ENCODE results near the gene TP53TG5. TPM values are rescaled to one million over a fixed set of nuclear protein-coding genes. Genes with fewer than 3 reads are reported as not detected.

TP53TG5 gene
- total RNA-seq, 1 donor from 2014 or later: not detected

DNA sequence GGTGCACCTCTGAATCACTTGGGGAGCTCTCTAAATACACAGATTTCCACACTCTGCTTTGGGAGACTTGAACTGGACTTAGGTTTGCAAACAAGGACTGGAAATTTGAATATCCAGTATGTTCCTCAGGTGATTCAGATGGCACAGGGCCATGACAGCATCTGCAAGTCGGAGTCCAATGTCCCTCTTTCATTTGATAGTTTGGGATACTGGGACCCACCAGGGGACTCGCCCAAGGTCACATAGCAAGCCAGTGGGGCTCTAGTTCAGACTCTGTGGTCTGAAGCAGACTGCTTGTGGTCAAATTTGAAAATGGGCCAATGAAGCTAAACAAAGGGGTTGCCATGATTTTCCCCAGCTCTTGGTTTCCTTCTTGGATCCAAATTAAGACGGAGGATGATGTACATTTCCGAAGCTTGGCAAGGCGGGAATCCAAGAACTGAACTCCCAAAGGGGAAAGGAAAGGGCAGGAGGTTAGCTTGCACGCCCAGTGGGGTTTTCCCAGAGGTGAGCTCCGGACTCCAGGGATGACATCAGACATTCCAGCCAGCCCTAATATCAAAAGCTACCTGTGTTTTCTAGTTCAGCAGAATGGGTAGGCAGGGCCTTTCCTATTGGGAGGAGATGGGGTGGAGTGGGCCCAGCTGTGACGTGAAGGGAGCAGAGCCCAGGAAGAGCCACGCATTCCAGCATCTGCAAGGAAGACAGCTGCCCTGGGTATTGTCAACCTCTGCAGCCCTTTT, 18.5 kb downstream of the TP53TG5 start:
- H3K4me3 Mint-ChIP-seq: no peak overlapping the region
- no peaks in the 10 kb centered on the region for H3F3A ChIP-seq (ENCODE audit: low read depth)
- H4K20me1 ChIP-seq (ENCODE audit: low read depth): peaks cover 4% of the 10 kb centered on the region
- no peak overlapping the region for H3K4me3 ChIP-seq
- DNase-seq (ENCODE audit: low spot score): peak; percentile 53
- no peaks in the 10 kb centered on the region for H3K36me3 ChIP-seq
- H3K27ac ChIP-seq: no peak overlapping the region
- peaks cover 9% of the 10 kb centered on the region for H3K79me2 ChIP-seq (ENCODE audit: low read depth)
- H3K36me3 Mint-ChIP-seq: no peaks in the 10 kb centered on the region
- no peak overlapping the region for H3K27ac Mint-ChIP-seq
- no peak overlapping the region for H3K4me2 ChIP-seq
- H3K27me3 Mint-ChIP-seq (ENCODE audit: insufficient read depth, low read depth): peaks cover 5% of the 10 kb centered on the region
- peaks cover 17% of the 10 kb centered on the region for H3K4me1 Mint-ChIP-seq
- TF ChIP-seq EZH2phosphoT487 (IDR thresholded peaks at IDR 0.05) (no peak), EZH2 (IDR thresholded peaks at IDR 0.05) (no peak)
- TF ChIP-seq, protein P1, sequence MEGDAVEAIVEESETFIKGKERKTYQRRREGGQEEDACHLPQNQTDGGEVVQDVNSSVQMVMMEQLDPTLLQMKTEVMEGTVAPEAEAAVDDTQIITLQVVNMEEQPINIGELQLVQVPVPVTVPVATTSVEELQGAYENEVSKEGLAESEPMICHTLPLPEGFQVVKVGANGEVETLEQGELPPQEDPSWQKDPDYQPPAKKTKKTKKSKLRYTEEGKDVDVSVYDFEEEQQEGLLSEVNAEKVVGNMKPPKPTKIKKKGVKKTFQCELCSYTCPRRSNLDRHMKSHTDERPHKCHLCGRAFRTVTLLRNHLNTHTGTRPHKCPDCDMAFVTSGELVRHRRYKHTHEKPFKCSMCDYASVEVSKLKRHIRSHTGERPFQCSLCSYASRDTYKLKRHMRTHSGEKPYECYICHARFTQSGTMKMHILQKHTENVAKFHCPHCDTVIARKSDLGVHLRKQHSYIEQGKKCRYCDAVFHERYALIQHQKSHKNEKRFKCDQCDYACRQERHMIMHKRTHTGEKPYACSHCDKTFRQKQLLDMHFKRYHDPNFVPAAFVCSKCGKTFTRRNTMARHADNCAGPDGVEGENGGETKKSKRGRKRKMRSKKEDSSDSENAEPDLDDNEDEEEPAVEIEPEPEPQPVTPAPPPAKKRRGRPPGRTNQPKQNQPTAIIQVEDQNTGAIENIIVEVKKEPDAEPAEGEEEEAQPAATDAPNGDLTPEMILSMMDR (IDR thresholded peaks at IDR 0.05): no peak
- H3K9ac ChIP-seq: no peak overlapping the region
- H3K4me1 ChIP-seq: peaks cover 12% of the 10 kb centered on the region
- H2AFZ ChIP-seq (replicated peaks): no peak overlapping the region
- H3K9me3 ChIP-seq (ENCODE audit: low read depth): no peaks in the 10 kb centered on the region
- H3K27me3 ChIP-seq: no peaks in the 10 kb centered on the region
- no peaks in the 10 kb centered on the region for H3K9me3 Mint-ChIP-seq

DNA sequence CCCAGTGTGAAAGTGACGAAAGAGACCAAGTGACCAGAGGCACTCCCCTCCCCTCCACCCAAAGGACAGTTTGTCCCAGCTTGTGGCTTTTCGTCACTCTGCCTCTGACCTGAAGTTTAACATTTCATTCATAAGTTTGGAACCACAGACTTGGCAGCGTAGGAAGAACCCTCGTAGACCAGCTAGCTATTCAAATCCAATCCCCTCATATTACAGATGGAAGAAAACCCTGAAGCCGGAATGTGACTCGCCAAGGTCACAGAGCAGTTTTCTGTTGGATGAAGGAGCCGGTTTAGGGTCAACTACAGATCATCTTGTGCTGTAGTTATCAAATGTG, 19.1 kb downstream of the TP53TG5 start:
- no peaks in the 10 kb centered on the region for H3K27me3 ChIP-seq
- Mint-ChIP-seq H3K4me1 (peaks cover 18% of the 10 kb centered on the region), H3K27ac (no peak overlapping the region), H3K27me3 (ENCODE audit: insufficient read depth, low read depth) (peaks cover 5% of the 10 kb centered on the region), H3K36me3 (no peaks in the 10 kb centered on the region), H3K9me3 (no peaks in the 10 kb centered on the region), H3K4me3 (no peak overlapping the region)
- H3K9ac ChIP-seq: no peak overlapping the region
- no peak overlapping the region for H2AFZ ChIP-seq (replicated peaks)
- no peak overlapping the region for H3K4me2 ChIP-seq
- H3K9me3 ChIP-seq (ENCODE audit: low read depth): no peaks in the 10 kb centered on the region
- H3K27ac ChIP-seq: no peak overlapping the region
- H3K4me3 ChIP-seq: no peak overlapping the region
- H4K20me1 ChIP-seq (ENCODE audit: low read depth): peaks cover 4% of the 10 kb centered on the region
- TF ChIP-seq, protein P1 (IDR thresholded peaks at IDR 0.05): no peak
- no peak for TF ChIP-seq EZH2 (IDR thresholded peaks at IDR 0.05)
- TF ChIP-seq EZH2phosphoT487 (IDR thresholded peaks at IDR 0.05): no peak
- H3K4me1 ChIP-seq: peaks cover 10% of the 10 kb centered on the region
- no peak for DNase-seq (ENCODE audit: low spot score)
- no peaks in the 10 kb centered on the region for H3F3A ChIP-seq (ENCODE audit: low read depth)
- no peaks in the 10 kb centered on the region for H3K36me3 ChIP-seq
- peaks cover 7% of the 10 kb centered on the region for H3K79me2 ChIP-seq (ENCODE audit: low read depth)

GRCh38 chr20:45358282-45359068, 19.6 kb downstream of the TP53TG5 start:
- H3K36me3 ChIP-seq: no peaks in the 10 kb centered on the region
- H3K27me3 ChIP-seq: no peaks in the 10 kb centered on the region
- H3K9ac ChIP-seq: no peak overlapping the region
- H3K27ac ChIP-seq: no peak overlapping the region
- no peak for TF ChIP-seq EZH2 (IDR thresholded peaks at IDR 0.05)
- no peak for TF ChIP-seq EZH2phosphoT487 (IDR thresholded peaks at IDR 0.05)
- TF ChIP-seq, protein P1 (IDR thresholded peaks at IDR 0.05): no peak
- H4K20me1 ChIP-seq (ENCODE audit: low read depth): no peaks in the 10 kb centered on the region
- H3K4me3 Mint-ChIP-seq: no peak overlapping the region
- no peak overlapping the region for H3K4me2 ChIP-seq
- H2AFZ ChIP-seq (replicated peaks): peak overlapping the region; percentile 71
- no peaks in the 10 kb centered on the region for H3K9me3 Mint-ChIP-seq
- no peaks in the 10 kb centered on the region for H3F3A ChIP-seq (ENCODE audit: low read depth)
- peaks cover 5% of the 10 kb centered on the region for H3K27me3 Mint-ChIP-seq (ENCODE audit: insufficient read depth, low read depth)
- peaks cover 14% of the 10 kb centered on the region for H3K4me1 Mint-ChIP-seq
- peaks cover 9% of the 10 kb centered on the region for H3K4me1 ChIP-seq
- H3K27ac Mint-ChIP-seq: no peak overlapping the region
- H3K79me2 ChIP-seq (ENCODE audit: low read depth): peaks cover 1% of the 10 kb centered on the region
- H3K9me3 ChIP-seq (ENCODE audit: low read depth): no peaks in the 10 kb centered on the region
- DNase-seq (ENCODE audit: low spot score): no peak
- H3K36me3 Mint-ChIP-seq: no peaks in the 10 kb centered on the region
- H3K4me3 ChIP-seq: no peak overlapping the region
